SH-SY5Y (cell line): ENCODE results near the gene LACTB.

ENCODE experiments used
- GATA2 ChIP-seq: IDR thresholded peaks from 2 replicates; pipeline ENCODE4 v1.6.1; 2011; ENCODE audit warnings: mild to moderate bottlenecking, low read depth, low read length
- GATA3 ChIP-seq: IDR thresholded peaks from 2 replicates; pipeline ENCODE4 v1.6.1; 2011; ENCODE audit warnings: low read depth, mild to moderate bottlenecking, low read length, moderate library complexity

- TF ChIP-seq GATA2 (no peak), GATA3 (no peak)
These were observed 59.1 kb downstream of the LACTB start for GRCh38 chr15:63180746-63181145.
